Measurements from ENCODE around the gene TNFRSF4. TPM values are rescaled to one million over a fixed set of nuclear protein-coding genes. Genes with fewer than 3 reads are reported as not detected.

Gene TNFRSF4
- total RNA-seq, 1 experiment from 2014 or later, result 0.62 TPM

DNA sequence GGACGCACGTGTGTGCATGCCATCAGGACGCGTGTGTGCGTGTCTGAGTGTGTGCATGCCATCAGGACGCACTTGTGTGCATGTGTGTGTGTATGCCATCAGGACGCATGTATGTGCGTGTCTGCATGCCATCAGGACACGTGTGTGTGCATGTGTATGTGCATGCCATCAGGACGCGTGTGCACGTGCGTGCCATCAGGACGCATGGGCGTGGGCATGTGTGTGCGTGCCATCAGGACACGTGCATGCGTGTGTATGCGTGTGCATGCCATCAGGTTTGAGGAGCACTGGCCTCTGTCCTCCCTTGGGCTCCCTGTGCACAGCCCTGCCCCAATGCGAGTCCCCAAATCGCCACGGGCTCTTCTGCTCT is 45.2 kb upstream of the TNFRSF4 start:
- in situ Hi-C loops (cut with HindIII; ENCODE audit: low pct_unique_long_range_greater_than_20kb, low sequenced_read_pairs) (no loop called here), intact Hi-C loops (cut with micrococcal nuclease; ENCODE audit: unreplicated experiment) (no loop called here)
- H3K4me3 ChIP-seq (ENCODE audit: low read depth in 2 of 2, low read length in 2 of 2), result no peak overlapping the region
- TF ChIP-seq, protein P1, sequence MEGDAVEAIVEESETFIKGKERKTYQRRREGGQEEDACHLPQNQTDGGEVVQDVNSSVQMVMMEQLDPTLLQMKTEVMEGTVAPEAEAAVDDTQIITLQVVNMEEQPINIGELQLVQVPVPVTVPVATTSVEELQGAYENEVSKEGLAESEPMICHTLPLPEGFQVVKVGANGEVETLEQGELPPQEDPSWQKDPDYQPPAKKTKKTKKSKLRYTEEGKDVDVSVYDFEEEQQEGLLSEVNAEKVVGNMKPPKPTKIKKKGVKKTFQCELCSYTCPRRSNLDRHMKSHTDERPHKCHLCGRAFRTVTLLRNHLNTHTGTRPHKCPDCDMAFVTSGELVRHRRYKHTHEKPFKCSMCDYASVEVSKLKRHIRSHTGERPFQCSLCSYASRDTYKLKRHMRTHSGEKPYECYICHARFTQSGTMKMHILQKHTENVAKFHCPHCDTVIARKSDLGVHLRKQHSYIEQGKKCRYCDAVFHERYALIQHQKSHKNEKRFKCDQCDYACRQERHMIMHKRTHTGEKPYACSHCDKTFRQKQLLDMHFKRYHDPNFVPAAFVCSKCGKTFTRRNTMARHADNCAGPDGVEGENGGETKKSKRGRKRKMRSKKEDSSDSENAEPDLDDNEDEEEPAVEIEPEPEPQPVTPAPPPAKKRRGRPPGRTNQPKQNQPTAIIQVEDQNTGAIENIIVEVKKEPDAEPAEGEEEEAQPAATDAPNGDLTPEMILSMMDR (IDR thresholded peaks at IDR 0.05), result no peak
- TF ChIP-seq, protein P2, sequence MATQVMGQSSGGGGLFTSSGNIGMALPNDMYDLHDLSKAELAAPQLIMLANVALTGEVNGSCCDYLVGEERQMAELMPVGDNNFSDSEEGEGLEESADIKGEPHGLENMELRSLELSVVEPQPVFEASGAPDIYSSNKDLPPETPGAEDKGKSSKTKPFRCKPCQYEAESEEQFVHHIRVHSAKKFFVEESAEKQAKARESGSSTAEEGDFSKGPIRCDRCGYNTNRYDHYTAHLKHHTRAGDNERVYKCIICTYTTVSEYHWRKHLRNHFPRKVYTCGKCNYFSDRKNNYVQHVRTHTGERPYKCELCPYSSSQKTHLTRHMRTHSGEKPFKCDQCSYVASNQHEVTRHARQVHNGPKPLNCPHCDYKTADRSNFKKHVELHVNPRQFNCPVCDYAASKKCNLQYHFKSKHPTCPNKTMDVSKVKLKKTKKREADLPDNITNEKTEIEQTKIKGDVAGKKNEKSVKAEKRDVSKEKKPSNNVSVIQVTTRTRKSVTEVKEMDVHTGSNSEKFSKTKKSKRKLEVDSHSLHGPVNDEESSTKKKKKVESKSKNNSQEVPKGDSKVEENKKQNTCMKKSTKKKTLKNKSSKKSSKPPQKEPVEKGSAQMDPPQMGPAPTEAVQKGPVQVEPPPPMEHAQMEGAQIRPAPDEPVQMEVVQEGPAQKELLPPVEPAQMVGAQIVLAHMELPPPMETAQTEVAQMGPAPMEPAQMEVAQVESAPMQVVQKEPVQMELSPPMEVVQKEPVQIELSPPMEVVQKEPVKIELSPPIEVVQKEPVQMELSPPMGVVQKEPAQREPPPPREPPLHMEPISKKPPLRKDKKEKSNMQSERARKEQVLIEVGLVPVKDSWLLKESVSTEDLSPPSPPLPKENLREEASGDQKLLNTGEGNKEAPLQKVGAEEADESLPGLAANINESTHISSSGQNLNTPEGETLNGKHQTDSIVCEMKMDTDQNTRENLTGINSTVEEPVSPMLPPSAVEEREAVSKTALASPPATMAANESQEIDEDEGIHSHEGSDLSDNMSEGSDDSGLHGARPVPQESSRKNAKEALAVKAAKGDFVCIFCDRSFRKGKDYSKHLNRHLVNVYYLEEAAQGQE (IDR thresholded peaks at IDR 0.05; ENCODE audit: insufficient read depth in 1 of 2, low read depth in 2 of 2, low read length in 1 of 2), result peak in 1 of 2 experiments; percentile 11; a peak in 1 of 4 replicates
- DNase-seq (ENCODE audit: low read depth, low spot score) (no peak), ATAC-seq (no peak)
- ChIA-PET POLR2A (no interaction called here), CTCF (no interaction called here)
- no peaks in the 10 kb centered on the region for H3K27me3 ChIP-seq (ENCODE audit: control insufficient read depth, insufficient read depth, low read length)
- H3K27ac ChIP-seq (ENCODE audit: low read length), result no peak overlapping the region
- H3K4me1 ChIP-seq (ENCODE audit: control insufficient read depth, insufficient read depth, low read length), result no peaks in the 10 kb centered on the region
- no peaks in the 10 kb centered on the region for H3K9me3 ChIP-seq (ENCODE audit: control insufficient read depth, insufficient read depth, low read depth, low read length)
- H3K36me3 ChIP-seq (ENCODE audit: control insufficient read depth, insufficient read depth, low read length), result no peaks in the 10 kb centered on the region; the same call in 1 of the 2 replicates
- no TSS peak for BruUV-seq (replicated peaks)

DNA sequence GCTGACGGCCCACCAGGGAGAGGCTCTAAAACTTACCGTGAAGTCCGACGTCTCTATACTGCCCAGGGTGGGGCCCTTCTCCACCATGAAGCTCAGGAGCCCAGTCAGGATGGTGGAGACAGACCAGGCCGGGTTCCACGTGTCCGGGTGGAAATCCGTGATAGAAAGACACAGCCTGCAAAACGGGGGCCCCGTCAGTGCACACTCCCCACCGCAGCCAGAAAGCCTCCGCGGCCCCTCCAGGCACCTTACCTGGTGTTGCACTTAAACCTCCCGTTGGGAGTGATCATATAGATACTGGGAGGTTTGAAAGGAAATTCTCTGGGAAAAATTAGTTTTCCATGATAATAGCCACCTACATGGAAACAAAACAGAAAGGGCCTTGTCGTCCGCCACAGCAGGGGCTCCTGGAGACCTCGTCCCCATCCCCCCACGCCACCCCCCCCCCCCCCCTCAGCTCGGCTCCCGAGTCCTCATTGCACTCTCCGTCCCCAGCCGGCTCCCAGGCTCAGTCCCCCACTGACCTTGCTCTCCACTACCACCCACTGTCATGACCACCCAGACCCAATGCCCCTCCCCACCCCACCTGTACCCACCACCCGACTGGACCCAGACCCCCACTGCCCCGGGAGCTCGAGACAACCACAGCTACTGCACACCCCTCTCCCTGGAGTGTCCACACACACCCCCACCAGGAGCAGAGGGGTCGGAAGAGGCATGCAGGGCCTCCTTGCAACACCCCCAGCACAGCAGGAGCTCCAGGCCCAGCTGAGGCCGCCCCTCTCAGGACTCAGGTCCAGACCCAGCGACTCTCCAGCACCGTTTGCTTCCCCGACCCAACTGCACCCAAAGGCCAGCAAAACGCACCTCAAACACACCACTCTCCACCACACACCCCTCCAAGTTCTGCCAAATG is 43.3 kb upstream of the TNFRSF4 start:
- POLR2A ChIA-PET, result interaction anchor here (0.5 kb wide), 1 partner anchor 154 kb away, joined by 3 read pairs; no protein-coding TSS in a partner anchor
- TF ChIP-seq TCF7L2 (IDR thresholded peaks at IDR 0.05; ENCODE audit: low read depth, low read length), result no peak
- no peak for TF ChIP-seq SIN3A (IDR thresholded peaks at IDR 0.05; ENCODE audit: borderline replicate concordance, insufficient read depth, low read depth, low read length)
- TF ChIP-seq POLR2AphosphoS5 (IDR thresholded peaks at IDR 0.05; ENCODE audit: low read depth, low read length), result no peak
- TF ChIP-seq, protein P1 (IDR thresholded peaks at IDR 0.05), result no peak
- TF ChIP-seq, protein P2 (IDR thresholded peaks at IDR 0.05; ENCODE audit: insufficient read depth in 1 of 2, low read depth in 2 of 2, low read length in 1 of 2), result no peak
- in situ Hi-C loops (cut with HindIII; ENCODE audit: low pct_unique_long_range_greater_than_20kb, low sequenced_read_pairs) (no loop called here), intact Hi-C loops (cut with micrococcal nuclease; ENCODE audit: unreplicated experiment) (no loop called here)
- Histone ChIP-seq H3K4me3 (ENCODE audit: low read depth in 2 of 2, low read length in 2 of 2) (no peak overlapping the region), H3K9me3 (ENCODE audit: control insufficient read depth, insufficient read depth, low read depth, low read length) (no peaks in the 10 kb centered on the region), H3K36me3 (ENCODE audit: control insufficient read depth, insufficient read depth, low read length) (no peaks in the 10 kb centered on the region), H3K4me1 (ENCODE audit: control insufficient read depth, insufficient read depth, low read length) (no peaks in the 10 kb centered on the region), H3K27me3 (ENCODE audit: control insufficient read depth, insufficient read depth, low read length) (no peaks in the 10 kb centered on the region), H3K27ac (ENCODE audit: low read length) (no peak overlapping the region)
- CTCF ChIA-PET, result interaction anchor here (0.7 kb wide), 1 partner anchor 37 kb away, joined by 12 read pairs; no protein-coding TSS in a partner anchor
- ATAC-seq (no peak), DNase-seq (ENCODE audit: low read depth, low spot score) (no peak)
- no TSS peak for BruUV-seq (replicated peaks)

Data from Panc1 (cell line).